Fibroblast of skin of left quadriceps (primary cell): ENCODE measurements around the gene CPT2.

Experiments
- DNase-seq, 2 experiments: peaks; one replicate each; pipeline ENCODE4 v3.0.0-alpha.2; 2013; ENCODE audit warnings: low read depth in 2 of 2

The CPT2 gene

GRCh38 chr1:53218201-53218600, 21.6 kb downstream of the CPT2 start:
- no peak for DNase-seq

DNA sequence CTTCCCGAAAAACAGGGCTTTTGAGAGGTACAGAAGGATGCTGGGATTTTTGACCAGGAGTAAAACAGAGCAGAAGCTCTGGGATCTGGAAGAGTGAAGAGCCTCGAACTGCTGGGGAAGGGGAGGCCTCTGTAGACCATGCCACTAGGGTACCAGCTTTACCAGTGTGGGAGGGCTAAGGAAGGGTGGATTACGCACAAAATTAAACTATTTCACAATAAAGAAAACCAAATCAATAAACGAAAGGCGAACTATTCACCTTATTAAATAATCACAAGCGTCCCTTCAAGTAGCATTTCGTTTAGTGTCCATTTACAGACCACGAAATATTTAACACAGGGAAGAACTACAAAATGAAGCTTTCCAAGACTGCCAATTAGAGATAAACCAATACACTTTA, 23.1 kb downstream of the CPT2 start:
- DNase-seq, result no peak

- DNase-seq, result peak; percentile 71
Measured at GRCh38 chr1:53220171-53220961, 23.7 kb downstream of the CPT2 start, which contains the start of gene CZIB. Gene CZIB (minus strand): TSS chr1:53220634. CDS start chr1:53220575, 59 bp downstream.

- no peak for DNase-seq
Measured at GRCh38 chr1:53220962-53221286, 24.3 kb downstream of the CPT2 start.

DNA sequence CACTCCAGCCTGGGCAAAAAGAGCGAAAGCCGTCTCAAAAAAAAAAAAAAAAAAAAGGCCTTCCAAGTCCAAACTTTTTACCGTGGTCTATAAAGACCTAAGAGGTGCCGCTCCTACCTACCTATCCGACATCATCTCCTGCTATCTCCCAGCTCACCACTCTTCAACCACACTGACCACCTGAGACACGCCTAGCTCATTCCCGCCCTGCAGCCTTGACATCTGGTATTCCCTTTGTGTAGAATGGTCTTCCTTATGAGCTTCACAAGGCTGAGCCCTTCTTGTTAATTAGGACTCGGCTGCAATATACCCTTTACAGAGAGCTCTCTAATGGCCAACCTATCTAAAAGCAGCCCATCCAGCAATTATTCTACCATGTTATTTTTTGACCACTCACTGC, 41.0 kb downstream of the CPT2 start:
- no peak for DNase-seq

DNA sequence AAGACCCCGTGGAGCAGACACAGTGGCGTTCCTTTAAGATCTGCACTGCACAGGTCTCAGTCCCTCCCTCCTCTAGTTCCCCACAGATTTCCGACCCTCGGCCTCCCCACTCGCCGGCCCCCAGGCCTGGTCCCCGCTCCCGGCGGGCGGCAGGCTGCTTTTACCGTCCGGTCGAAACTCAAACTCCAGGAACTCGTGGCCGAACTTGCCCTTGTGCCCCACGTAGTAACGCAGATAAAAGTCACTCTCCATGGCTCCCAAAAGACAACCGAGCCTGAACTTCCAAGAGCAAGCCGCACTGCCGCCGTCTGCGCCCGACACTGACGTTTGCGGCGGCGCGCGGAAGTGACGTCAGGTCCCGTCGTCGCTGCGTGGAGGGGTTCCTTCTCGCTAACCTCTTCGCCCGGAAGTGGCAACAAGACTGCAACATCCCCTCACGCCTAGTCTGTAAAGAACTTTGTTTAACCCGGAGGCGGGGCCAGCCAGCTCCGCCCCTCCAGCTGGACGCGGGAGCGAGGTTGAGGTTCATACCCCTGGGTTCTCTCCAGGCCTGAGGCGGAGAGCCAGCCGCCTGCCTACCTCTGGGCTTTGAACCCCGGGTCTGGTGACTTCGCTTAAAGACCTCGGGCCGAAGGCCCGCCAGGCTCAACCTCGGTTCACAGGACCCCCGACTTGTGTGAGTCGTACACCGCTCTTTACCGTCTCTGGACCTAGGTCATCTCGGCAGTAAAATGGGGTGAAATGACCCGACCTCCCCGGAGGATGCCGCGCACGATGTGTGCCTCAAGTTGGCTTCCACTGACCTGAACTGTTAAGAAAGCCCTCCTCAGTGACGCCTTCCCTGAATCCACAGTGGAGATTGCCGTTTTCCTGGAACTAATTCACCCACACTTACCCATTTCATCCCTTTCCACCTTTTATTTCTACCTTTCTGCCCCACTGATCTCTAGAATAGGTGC, 41.9 kb downstream of the CPT2 start, which contains the start of gene MAGOH:
TSS of gene MAGOH (minus strand) at position 322 of the 959 bp plus-strand sequence. CDS start at position 252, 70 bp downstream.
- DNase-seq, result peak; percentile 88 to 89

GRCh38 chr1:53241828-53242227, 45.2 kb downstream of the CPT2 start:
- DNase-seq, result no peak

- DNase-seq, result no peak
Measured at GRCh38 chr1:53242381-53242780, 45.8 kb downstream of the CPT2 start.

DNA sequence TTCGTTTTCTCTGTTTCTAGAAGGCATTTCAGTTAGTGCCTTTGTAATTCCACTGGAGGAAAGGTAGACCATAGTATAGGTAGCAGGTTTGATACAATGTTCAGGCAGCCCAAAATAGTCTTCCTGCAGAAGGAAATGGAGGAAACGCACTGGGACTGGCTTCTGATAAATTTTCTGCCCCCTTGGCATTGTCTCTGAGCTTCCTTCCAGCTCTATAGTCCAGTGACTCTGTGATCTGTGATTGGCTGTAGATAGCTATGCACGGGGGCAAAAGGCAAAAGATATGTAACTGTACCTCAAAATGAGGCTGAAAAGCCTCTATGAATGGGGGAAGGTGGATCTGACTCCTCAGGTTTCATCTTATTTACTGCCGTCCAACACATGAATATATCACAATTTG, 47.5 kb downstream of the CPT2 start:
- no peak for DNase-seq

DNA sequence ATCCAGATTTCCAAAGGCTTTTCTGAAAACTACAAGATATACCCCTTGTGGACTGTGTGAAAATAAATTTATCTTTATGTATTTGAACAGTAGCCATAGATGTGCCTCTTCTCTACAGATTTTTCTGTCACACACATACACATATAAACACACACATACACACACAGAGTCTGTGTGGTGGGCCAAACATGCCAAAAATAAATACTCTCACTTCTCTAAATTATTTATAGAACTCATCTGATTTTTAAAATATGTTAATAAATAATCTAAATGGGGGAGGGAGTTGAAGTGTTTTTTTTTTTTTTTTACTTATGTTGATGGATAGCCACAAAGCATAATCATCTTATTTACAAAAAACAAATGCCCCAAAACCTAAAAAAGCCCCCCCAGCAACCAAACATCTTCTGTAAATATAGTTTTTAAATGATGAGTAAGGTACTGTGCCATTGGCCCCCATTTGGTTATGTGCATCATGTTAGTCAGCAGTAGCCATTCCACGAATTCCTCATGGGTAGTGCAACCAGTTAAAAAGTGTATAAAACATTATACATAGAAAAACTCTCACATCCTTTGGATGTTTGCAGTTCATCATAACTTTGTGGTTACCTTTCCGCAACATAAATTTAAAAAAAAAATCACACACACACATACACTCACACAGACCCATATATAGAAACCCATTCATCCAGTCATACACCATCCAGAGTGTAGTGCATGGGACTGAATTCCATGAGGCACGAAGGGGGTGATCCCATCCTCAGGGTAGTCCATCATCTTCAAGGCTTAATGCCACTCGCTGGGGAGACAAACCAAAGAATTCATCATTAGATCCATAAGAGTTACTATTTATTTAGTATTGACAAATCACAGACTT, 49.9 kb downstream of the CPT2 start:
- peak; percentile 86 to 90 for DNase-seq

- DNase-seq, result peak in 1 of 2 experiments; percentile 7
Measured at GRCh38 chr1:53249706-53250105, 53.1 kb downstream of the CPT2 start.

GRCh38 chr1:53250325-53250724, 53.7 kb downstream of the CPT2 start:
- no peak for DNase-seq

DNA sequence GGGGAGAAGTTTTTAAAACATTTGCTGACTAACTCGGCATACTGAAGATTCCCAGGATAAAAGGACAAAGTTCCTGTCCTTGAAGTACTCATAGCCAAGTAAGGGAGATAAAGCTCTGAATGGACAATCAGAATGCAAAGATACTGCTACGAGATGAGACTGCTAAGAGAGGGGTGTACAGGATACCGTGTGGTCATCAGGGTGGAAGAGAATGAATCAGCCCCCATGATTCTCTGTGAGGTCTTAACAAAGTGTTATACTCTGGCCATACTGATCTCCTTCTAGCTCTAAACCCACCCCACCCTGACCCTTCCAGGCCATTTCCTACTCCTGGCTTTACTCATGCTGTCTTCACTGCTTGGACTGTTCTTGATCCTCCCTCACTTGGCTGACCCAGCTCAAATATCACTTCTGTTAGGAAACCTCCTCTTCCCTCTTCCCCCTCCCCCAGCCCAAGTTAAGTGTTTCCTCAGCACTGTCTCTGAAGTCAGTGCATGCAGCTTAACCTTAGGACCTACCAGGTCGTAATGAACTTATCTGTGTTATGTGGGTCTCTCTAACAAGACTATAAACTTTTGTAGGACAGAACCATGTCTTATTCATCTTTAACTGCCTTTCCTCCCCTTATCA, 57.5 kb downstream of the CPT2 start:
- no peak for DNase-seq

DNA sequence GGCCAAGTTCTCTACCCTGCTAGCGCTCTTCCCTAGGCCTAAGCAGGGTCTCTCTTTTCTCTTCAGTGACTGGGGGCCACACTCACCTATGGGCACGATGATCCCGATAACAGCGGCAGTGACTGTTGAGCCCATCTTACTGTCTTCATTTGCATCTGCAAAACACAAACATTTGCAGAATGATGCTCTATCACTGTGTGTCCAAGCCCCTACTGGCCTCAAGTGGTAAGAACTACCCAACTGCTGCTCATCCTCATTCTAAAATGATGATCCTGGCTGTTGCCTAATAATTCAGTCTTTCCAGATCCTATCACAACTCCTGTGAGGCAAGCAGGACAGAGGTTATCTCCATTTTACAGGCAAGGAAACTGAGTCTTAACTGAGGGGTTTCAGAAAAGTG, 58.4 kb downstream of the CPT2 start:
- DNase-seq, result no peak

GRCh38 chr1:53256511-53257453, 60.2 kb downstream of the CPT2 start:
- no peak for DNase-seq

- DNase-seq, result peak in 1 of 2 experiments; percentile 9
Measured at GRCh38 chr1:53257454-53258081, 60.9 kb downstream of the CPT2 start.

GRCh38 chr1:53258216-53258615, 61.6 kb downstream of the CPT2 start:
- DNase-seq, result no peak

DNA sequence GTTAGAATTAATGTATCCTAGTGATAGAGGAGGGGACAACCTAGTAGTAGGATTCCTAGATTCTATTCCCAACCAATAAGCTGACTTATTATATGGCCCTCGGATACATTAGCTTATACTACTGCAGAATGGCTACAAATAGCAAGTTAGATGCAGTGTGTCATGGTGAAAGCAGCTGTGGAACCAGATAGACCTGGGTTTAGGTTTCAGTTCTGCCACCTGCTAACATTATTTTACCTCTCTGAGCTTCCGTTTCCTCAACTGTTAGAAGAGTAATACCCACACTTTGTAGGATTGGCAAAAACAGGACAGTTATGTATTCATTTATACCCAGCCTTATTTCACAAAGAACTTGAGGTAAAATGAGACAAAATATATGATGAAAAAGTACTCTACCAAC, 63.3 kb downstream of the CPT2 start:
- no peak for DNase-seq

GRCh38 chr1:53260631-53261247, 64.1 kb downstream of the CPT2 start:
- no peak for DNase-seq
